B cell (primary cell): ENCODE results near the gene GPR78. TPM values are rescaled to one million over a fixed set of nuclear protein-coding genes. Genes with fewer than 3 reads are reported as not detected.

Experiments used
- ATAC-seq: fragments of 200-7000 bp; cut with Tn5 transposase; one replicate; pipeline ENCODE4 v1.10.0; 2021; ENCODE audit warnings: low read depth, mild to moderate bottlenecking, moderate number of reproducible peaks, moderate library complexity
- CTCF ChIA-PET: fragments of 350-600 bp; sonication (Branson Sonifier 250); formaldehyde crosslinking; loops from one replicate; lab custom pipeline; 2021; ENCODE audit warnings: antibody characterized with exemption, inconsistent platforms; lab: Charles Lee
- POLR2A ChIA-PET: fragments of 350-600 bp; sonication (Branson Sonifier 250); formaldehyde crosslinking; loops from one replicate; lab custom pipeline; 2021; ENCODE audit warnings: antibody characterized with exemption; lab: Charles Lee
- DNase-seq: peaks from one replicate; pipeline ENCODE4 v3.0.0; 2013
- H2AFZ ChIP-seq: 2 replicates; pipeline ENCODE4 v1.6.1; 2012; ENCODE audit warnings: mild to moderate bottlenecking, low read depth, low read length; ENCODE audit not compliant: insufficient read depth, poor library complexity, severe bottlenecking
- H3K27ac ChIP-seq, 2 donors: 1 replicate in 1 of 2; 2 replicates in 1 of 2; pipeline ENCODE4 v1.5.1; 2012 to 2013; ENCODE audit warnings: low read length in 2 of 2, mild to moderate bottlenecking in 2 of 2, moderate library complexity in 1 of 2
- H3K27me3 ChIP-seq, 4 experiments: fragments of 200-600 bp in 1 of 4; sonication (generic) in 1 of 4; replicated peaks in 1 of 4; 1 replicate in 2 of 4; 2 replicates in 2 of 4; pipeline versions ENCODE4 v1.6.1 to v1.7.0; 2013 to 2016; ENCODE audit warnings: low read length in 3 of 4, mild to moderate bottlenecking in 2 of 4, mixed read lengths in 1 of 4, moderate library complexity in 1 of 4; ENCODE audit not compliant: insufficient read depth in 4 of 4, control insufficient read depth in 3 of 4; ENCODE audit errors: control extremely low read depth in 1 of 4
- H3K36me3 ChIP-seq, 2 experiments: replicated peaks in 1 of 2; 1 replicate in 1 of 2; 2 replicates in 1 of 2; pipeline versions ENCODE4 v1.6.1 to v1.7.1; 2013; ENCODE audit warnings: low read length in 1 of 2; ENCODE audit not compliant: insufficient read depth in 2 of 2, control insufficient read depth in 1 of 2; ENCODE audit errors: control extremely low read depth in 1 of 2, extremely low read depth in 1 of 2
- H3K4me1 ChIP-seq, 2 donors: fragments of 200-600 bp in 1 of 2; sonication (generic) in 1 of 2; 1 replicate in 1 of 2; 2 replicates in 1 of 2; pipeline versions ENCODE4 v1.5.1 to v1.6.1; 2013 to 2017; ENCODE audit warnings: low read length in 2 of 2; ENCODE audit not compliant: control insufficient read depth in 2 of 2, insufficient read depth in 2 of 2
- H3K4me2 ChIP-seq: replicated peaks from 2 replicates; pipeline ENCODE3; 2012; ENCODE audit warnings: mild to moderate bottlenecking, low read depth, low read length; ENCODE audit not compliant: poor library complexity, severe bottlenecking
- H3K4me3 ChIP-seq, 5 experiments: fragments of 200-600 bp in 1 of 5; sonication (generic) in 1 of 5; 1 replicate in 3 of 5; 2 replicates in 2 of 5; pipeline versions ENCODE4 v1.5.1 to v1.7.0; 2011 to 2016; ENCODE audit warnings: low read length in 4 of 5, mild to moderate bottlenecking in 4 of 5, low read depth in 2 of 5, control low read depth in 1 of 5, moderate library complexity in 1 of 5; ENCODE audit not compliant: insufficient read depth in 1 of 5; ENCODE audit errors: control extremely low read depth in 1 of 5, extremely low read depth in 1 of 5
- H3K79me2 ChIP-seq: fragments of 200-600 bp; sonication (generic); one replicate; pipeline ENCODE4 v1.6.0; 2016; ENCODE audit warnings: low read length; ENCODE audit not compliant: control insufficient read depth, insufficient read depth
- H3K9ac ChIP-seq: fragments of 200-600 bp; sonication (generic); 2 replicates; pipeline ENCODE4 v1.6.1; 2017; ENCODE audit warnings: mild to moderate bottlenecking, low read length, moderate library complexity
- H3K9me3 ChIP-seq, 3 donors: one replicate each; pipeline versions ENCODE4 v1.6.1 to v1.7.1; 2013; ENCODE audit warnings: low read length in 2 of 3; ENCODE audit not compliant: control insufficient read depth in 2 of 3, insufficient read depth in 1 of 3; ENCODE audit errors: control extremely low read depth in 1 of 3
- H4K20me1 ChIP-seq: 2 replicates; pipeline ENCODE4 v1.6.0; 2012; ENCODE audit warnings: mild to moderate bottlenecking, low read length; ENCODE audit not compliant: insufficient read depth, control insufficient read depth, poor library complexity, severe bottlenecking
- H3K27ac Mint-ChIP-seq: one replicate; pipeline ENCODE4 v1.8.0; 2021; ENCODE audit warnings: mixed read lengths
- H3K27me3 Mint-ChIP-seq: one replicate; pipeline ENCODE4 v1.8.0; 2021; ENCODE audit warnings: mixed read lengths
- H3K4me1 Mint-ChIP-seq: one replicate; pipeline ENCODE4 v1.8.0; 2021; ENCODE audit warnings: mixed read lengths
- H3K4me3 Mint-ChIP-seq: one replicate; pipeline ENCODE4 v1.8.0; 2021; ENCODE audit warnings: mixed read lengths
- H3K9me3 Mint-ChIP-seq: one replicate; pipeline ENCODE4 v1.8.0; 2022; ENCODE audit warnings: mixed read lengths; ENCODE audit not compliant: insufficient read depth
- EZH2 ChIP-seq: IDR thresholded peaks from 2 replicates; pipeline ENCODE4 v1.6.1; 2012; ENCODE audit warnings: borderline replicate concordance, low read depth, mild to moderate bottlenecking, moderate library complexity, low read length; ENCODE audit not compliant: insufficient read depth, poor library complexity, severe bottlenecking
- WGBS: methylation state at CpG from one replicate; pipeline ENCODE4 v1.1.5; 2013; ENCODE audit warnings: missing lambda C conversion rate; ENCODE audit not compliant: insufficient coverage; 5-methylcytosine and 5-hydroxymethylcytosine counted together
- intact Hi-C: fragments of 100-400 bp; cut with micrococcal nuclease; formaldehyde crosslinking; loops from one replicate; pipeline ENCODE4 v1.10.0; 2022
- polyA plus RNA-seq: library from polyadenylated mRNA; depleted of rRNA; stranded (reverse); fragments of >200 nt; gene quantifications from 2 replicates; pipeline ENCODE4 v1.2.3, GENCODE V29; 2012
- total RNA-seq, 2 donors: library from RNA; stranded (reverse); fragments of 120-200 nt in 1 of 2; gene quantifications; 1 replicate in 1 of 2; 2 replicates in 1 of 2; pipeline versions ENCODE4 v1.2.3 to v1.2.4, GENCODE V29; 2013 to 2022
- TF ChIP-seq, protein P1 (sequence below): fragments of 200-600 bp; IDR thresholded peaks from one replicate; pipeline ENCODE4 v1.8.0; 2022; ENCODE audit warnings: antibody characterized with exemption, mild to moderate bottlenecking

GPR78 gene
- total and polyA plus RNA-seq, 2 donors (not counting 1 experiment from before 2014, with no cell fraction given), result not detected

DNA sequence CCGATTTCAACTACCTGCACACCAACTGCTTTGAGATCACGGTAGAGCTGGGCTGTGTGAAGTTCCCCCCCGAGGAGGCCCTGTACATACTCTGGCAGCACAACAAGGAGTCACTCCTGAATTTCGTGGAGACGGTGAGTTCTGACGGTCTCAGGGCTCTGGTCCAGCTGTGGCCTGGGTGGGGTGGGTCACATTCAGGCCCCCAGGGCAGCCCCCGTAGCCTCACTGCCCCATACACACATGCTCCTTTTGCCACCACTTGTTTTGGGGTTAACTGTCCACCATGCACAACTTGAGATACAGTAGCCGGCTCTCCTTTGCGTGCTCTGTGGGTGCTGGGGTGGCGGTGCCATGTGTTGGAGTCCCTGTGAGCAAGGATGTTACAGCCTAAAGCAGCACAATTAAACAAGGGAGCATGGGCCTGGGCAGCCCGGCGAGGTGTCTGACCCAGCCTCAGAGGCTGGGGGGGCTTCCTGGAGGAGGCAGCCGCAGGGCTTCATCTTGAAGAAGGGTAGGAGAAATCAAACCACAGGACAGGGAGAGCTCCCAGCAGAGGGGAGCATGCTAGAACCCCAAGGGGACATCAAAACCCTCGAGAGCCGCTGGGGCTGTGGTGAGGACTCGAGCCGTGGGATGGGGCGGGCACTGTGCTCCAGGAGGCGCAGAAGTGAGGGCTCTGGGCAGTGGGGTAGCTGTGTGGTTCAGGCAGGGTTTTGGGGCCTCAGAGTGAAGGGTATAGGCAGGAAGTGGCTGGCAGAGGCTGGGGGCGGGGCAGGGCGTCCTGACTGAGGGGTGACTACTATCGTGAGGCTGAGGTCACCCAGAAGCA lies 34.4 kb downstream of the GPR78 start:
- H3K36me3 ChIP-seq, result no peaks in the 10 kb centered on the region
- H4K20me1 ChIP-seq, result no peaks in the 10 kb centered on the region
- H3K4me3 ChIP-seq, result no peak overlapping the region
- H3K4me2 ChIP-seq, result no peak overlapping the region
- Mint-ChIP-seq H3K4me1 (no peaks in the 10 kb centered on the region), H3K27me3 (no peaks in the 10 kb centered on the region), H3K27ac (no peak overlapping the region), H3K9me3 (no peaks in the 10 kb centered on the region), H3K4me3 (no peak overlapping the region)
- H3K4me1 ChIP-seq, result no peaks in the 10 kb centered on the region
- intact Hi-C loops, result no loop called here
- DNase-seq (no peak), ATAC-seq (no peak)
- CTCF ChIA-PET, result no interaction called here
- POLR2A ChIA-PET, result no interaction called here
- no peak overlapping the region for H3K9ac ChIP-seq
- H3K9me3 ChIP-seq, result no peaks in the 10 kb centered on the region
- H3K27me3 ChIP-seq, result peaks cover 0 to 3% (median 0%) of the 10 kb centered on the region in 4 experiments
- H2AFZ ChIP-seq, result no peak overlapping the region
- no peak overlapping the region for H3K27ac ChIP-seq
- WGBS, result 66% methylated on average over 20 of the region's 22 CpGs
- H3K79me2 ChIP-seq, result no peaks in the 10 kb centered on the region
- no peak for TF ChIP-seq EZH2
- TF ChIP-seq, protein P1, sequence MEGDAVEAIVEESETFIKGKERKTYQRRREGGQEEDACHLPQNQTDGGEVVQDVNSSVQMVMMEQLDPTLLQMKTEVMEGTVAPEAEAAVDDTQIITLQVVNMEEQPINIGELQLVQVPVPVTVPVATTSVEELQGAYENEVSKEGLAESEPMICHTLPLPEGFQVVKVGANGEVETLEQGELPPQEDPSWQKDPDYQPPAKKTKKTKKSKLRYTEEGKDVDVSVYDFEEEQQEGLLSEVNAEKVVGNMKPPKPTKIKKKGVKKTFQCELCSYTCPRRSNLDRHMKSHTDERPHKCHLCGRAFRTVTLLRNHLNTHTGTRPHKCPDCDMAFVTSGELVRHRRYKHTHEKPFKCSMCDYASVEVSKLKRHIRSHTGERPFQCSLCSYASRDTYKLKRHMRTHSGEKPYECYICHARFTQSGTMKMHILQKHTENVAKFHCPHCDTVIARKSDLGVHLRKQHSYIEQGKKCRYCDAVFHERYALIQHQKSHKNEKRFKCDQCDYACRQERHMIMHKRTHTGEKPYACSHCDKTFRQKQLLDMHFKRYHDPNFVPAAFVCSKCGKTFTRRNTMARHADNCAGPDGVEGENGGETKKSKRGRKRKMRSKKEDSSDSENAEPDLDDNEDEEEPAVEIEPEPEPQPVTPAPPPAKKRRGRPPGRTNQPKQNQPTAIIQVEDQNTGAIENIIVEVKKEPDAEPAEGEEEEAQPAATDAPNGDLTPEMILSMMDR, result no peak

DNA sequence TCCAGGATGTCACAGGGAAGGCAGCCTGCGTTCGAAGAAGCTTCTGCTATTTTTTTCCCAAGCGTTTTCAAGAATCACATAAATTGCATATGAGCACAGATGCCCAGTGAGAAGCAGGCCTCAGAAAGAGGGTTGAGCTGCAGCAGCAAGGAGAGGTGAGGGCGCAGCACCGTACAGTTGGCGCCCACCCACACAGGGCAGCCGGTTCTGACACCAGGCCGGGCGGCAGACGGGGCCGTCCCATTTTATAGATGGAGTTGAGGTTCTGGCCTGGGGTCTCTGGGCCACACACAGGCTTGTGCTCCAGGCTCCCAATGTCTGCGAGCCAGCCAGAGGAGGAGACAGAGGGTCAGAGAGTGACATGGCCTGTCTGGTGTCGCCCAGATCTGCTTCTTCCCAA lies 35.2 kb downstream of the GPR78 start:
- H3K79me2 ChIP-seq, result no peaks in the 10 kb centered on the region
- Mint-ChIP-seq H3K9me3 (no peaks in the 10 kb centered on the region), H3K4me3 (no peak overlapping the region), H3K27me3 (no peaks in the 10 kb centered on the region), H3K4me1 (no peaks in the 10 kb centered on the region), H3K27ac (no peak overlapping the region)
- H3K4me2 ChIP-seq, result no peak overlapping the region
- no peak for DNase-seq
- WGBS, result 94% methylated on average over 11 of the region's 13 CpGs
- H2AFZ ChIP-seq, result no peak overlapping the region
- no peak overlapping the region for H3K4me3 ChIP-seq
- no peak overlapping the region for H3K27ac ChIP-seq
- H3K9ac ChIP-seq, result no peak overlapping the region
- POLR2A ChIA-PET, result no interaction called here
- H3K36me3 ChIP-seq, result no peaks in the 10 kb centered on the region
- no peaks in the 10 kb centered on the region for H4K20me1 ChIP-seq
- CTCF ChIA-PET, result no interaction called here
- no peaks in the 10 kb centered on the region for H3K27me3 ChIP-seq
- ATAC-seq, result no peak
- no peaks in the 10 kb centered on the region for H3K9me3 ChIP-seq
- TF ChIP-seq, protein P1, result no peak
- no peak for TF ChIP-seq EZH2
- H3K4me1 ChIP-seq, result no peaks in the 10 kb centered on the region
- intact Hi-C loops, result no loop called here
